Activated CD8-positive, alpha-beta memory T cell treated with anti-CD3 and anti-CD28 coated beads, Interleukin-2, amount 50 U/mL, for 4 hours (primary cell): Measurements from ENCODE around the gene PCDHGB3.
"Not testable (repeated sequence)": the region's sequence is repeated elsewhere in the genome, so short reads cannot be mapped to it uniquely, and the experiment has no call there.

Source experiments
- DNase-seq: peaks from one replicate; pipeline ENCODE4 v3.0.0-alpha.2; 2020

PCDHGB3 gene

DNA sequence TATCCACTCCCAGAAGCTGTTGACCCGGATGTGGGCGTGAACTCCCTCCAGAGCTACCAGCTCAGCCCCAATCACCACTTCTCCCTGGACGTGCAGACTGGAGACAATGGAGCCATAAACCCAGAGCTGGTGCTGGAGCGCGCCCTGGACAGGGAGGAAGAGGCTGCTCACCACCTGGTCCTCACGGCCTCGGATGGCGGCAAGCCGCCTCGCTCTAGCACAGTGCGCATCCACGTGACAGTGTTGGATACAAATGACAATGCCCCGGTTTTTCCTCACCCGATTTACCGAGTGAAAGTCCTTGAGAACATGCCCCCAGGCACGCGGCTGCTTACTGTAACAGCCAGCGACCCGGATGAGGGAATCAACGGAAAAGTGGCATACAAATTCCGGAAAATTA, 23.2 kb downstream of the PCDHGB3 start:
- no peak for DNase-seq

DNA sequence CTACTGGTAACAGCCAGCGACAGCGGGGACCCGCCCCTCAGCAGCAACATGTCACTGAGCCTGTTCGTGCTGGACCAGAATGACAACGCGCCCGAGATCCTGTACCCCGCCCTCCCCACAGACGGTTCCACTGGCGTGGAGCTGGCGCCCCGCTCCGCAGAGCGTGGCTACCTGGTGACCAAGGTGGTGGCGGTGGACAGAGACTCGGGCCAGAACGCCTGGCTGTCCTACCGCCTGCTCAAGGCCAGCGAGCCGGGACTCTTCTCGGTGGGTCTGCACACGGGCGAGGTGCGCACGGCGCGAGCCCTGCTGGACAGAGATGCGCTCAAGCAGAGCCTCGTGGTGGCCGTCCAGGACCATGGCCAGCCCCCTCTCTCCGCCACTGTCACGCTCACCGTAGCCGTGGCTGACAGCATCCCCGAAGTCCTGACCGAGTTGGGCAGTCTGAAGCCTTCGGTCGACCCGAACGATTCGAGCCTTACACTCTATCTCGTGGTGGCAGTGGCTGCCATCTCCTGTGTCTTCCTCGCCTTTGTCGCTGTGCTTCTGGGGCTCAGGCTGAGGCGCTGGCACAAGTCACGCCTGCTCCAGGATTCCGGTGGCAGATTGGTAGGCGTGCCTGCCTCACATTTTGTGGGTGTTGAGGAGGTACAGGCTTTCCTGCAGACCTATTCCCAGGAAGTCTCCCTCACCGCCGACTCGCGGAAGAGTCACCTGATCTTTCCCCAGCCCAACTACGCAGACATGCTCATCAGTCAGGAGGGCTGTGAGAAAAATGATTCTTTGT, 24.6 kb downstream of the PCDHGB3 start:
- DNase-seq, result not testable (repeated sequence)

DNA sequence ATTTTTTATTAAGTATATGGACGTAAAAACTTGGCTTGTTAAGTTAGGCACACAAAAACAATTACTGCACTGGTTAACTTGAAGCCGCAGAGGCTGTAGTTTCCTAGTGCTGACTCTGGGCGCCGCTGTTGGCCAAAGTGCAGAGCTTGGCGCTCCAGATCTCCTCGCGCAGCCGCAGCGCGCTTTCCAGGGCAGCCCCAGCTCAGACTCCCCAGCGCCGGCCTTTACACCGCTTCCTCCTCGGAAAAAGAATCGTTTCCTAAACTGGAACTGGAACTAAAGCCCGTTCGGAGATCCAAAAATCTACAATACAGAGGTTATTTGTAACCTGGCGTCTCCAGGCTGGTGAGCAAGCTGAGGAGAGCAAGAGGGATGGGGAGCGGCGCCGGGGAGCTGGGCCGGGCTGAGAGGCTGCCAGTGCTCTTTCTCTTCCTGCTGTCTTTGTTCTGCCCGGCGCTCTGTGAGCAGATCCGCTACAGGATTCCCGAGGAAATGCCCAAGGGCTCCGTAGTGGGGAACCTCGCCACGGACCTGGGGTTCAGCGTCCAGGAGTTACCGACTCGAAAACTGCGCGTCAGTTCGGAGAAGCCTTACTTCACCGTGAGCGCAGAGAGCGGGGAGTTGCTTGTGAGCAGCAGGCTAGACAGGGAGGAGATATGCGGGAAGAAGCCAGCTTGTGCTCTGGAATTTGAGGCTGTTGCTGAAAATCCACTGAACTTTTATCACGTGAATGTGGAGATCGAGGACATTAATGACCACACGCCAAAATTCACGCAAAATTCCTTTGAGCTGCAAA, 27.9 kb downstream of the PCDHGB3 start, which contains the start of gene PCDHGB5:
PCDHGB5 (plus strand) TSS at position 192 of the 796 bp plus-strand sequence; CDS start at position 373, 181 bp downstream.
- DNase-seq, result not testable (repeated sequence)

DNA sequence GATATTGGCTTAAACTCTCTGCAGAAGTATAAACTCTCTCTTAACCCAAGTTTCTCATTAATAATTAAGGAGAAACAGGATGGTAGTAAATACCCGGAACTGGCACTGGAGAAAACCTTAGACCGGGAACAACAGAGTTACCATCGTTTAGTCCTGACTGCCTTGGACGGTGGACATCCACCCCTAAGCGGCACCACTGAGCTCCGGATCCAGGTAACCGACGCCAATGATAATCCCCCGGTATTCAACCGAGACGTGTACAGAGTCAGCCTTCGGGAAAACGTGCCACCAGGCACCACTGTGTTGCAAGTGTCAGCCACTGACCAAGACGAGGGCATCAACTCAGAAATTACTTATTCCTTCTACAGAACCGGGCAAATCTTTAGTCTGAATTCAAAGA, 28.6 kb downstream of the PCDHGB3 start:
- no peak for DNase-seq

DNA sequence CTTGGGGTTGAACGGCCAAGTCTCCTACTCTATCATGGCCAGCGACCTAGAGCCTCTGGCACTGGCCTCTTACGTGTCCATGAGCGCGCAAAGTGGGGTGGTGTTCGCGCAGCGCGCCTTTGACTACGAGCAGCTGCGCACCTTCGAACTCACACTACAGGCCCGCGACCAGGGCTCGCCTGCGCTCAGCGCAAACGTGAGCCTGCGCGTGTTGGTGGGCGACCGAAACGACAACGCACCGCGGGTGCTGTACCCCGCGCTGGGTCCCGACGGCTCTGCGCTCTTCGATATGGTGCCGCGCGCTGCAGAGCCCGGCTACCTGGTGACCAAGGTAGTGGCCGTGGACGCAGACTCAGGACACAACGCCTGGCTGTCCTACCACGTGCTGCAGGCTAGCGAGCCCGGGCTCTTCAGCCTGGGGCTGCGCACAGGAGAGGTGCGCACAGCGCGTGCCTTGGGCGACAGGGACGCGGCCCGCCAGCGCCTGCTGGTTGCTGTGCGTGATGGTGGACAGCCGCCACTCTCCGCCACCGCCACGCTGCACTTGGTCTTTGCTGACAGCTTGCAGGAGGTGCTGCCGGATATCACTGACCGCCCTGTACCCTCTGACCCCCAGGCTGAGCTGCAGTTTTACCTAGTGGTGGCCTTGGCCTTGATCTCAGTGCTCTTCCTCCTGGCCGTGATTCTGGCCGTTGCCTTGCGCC, 29.7 kb downstream of the PCDHGB3 start:
- DNase-seq, result no peak

DNA sequence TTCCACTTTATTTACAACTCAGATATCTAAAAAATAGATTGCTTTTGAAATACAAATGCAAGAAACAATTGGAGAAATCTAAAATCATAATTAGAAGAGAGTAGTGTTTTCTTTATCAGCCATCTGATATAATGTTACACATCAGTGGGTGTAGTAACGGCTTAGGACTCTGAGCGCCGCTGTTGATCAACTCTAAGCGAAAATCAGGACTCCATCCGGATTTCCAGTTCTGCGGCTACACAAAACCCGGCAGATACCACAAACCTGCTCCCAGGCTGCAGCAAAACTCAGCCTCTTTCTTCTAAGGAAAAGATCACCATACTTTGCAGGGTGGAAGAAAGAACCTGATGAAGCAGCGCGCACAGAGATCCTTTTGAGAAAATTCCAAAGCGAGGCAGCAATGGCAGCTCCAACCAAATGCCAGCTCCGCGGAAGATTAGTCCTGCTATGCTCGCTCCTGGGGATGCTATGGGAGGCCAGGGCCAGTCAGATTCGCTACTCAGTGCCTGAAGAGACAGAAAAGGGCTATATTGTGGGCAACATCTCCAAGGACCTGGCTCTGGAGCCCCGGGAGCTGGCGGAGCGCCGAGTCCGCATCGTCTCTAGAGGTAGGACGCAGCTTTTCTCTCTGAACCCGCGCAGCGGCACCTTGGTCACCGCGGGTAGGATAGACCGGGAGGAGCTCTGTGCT, 32.7 kb downstream of the PCDHGB3 start, which contains the start of gene PCDHGA9:
PCDHGA9 (plus strand) TSS at position 226 of the 691 bp plus-strand sequence; CDS start at position 401, 175 bp downstream.
- no peak for DNase-seq

DNA sequence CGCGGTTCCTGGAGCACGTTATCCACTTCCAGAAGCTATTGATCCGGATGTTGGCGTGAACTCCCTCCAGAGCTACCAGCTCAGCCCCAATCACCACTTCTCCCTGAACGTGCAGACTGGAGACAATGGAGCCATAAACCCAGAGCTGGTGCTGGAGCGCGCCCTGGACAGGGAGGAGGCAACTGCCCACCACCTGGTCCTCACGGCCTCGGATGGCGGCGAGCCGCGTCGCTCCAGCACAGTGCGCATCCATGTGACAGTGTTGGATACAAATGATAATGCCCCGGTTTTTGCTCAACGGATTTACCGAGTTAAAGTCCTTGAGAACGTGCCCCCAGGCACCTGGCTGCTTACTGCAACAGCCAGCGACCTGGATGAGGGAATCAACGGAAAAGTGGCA, 33.3 kb downstream of the PCDHGB3 start:
- DNase-seq, result no peak

DNA sequence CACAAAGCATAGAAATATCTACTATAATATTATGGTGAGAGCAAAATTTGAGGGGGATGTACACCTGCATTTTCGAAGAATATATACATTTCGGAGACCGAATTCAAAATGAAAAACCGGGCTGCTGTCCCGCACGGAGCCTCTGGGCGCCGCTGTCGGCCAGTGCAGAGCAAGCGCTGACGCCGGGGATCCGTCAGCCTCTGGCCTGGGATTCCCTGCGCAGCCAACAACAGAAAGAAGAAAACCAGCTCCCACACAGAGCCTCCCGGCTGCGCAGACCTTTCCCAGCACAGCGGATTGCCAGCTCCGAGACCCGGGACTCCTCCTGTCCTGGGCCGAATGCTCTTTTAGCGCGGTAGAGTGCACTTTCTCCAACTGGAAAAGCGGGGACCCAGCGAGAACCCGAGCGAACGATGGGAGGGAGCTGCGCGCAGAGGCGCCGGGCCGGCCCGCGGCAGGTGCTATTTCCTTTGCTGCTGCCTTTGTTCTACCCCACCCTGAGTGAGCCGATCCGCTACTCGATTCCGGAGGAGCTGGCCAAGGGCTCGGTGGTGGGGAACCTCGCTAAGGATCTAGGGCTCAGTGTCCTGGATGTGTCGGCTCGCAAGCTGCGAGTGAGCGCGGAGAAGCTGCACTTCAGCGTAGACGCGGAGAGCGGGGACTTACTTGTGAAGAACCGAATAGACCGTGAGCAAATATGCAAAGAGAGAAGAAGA, 37.9 kb downstream of the PCDHGB3 start, which contains the start of gene PCDHGB6:
PCDHGB6 (plus strand) TSS at position 232 of the 716 bp plus-strand sequence; CDS start at position 414, 182 bp downstream.
- DNase-seq, result not testable (repeated sequence)

DNA sequence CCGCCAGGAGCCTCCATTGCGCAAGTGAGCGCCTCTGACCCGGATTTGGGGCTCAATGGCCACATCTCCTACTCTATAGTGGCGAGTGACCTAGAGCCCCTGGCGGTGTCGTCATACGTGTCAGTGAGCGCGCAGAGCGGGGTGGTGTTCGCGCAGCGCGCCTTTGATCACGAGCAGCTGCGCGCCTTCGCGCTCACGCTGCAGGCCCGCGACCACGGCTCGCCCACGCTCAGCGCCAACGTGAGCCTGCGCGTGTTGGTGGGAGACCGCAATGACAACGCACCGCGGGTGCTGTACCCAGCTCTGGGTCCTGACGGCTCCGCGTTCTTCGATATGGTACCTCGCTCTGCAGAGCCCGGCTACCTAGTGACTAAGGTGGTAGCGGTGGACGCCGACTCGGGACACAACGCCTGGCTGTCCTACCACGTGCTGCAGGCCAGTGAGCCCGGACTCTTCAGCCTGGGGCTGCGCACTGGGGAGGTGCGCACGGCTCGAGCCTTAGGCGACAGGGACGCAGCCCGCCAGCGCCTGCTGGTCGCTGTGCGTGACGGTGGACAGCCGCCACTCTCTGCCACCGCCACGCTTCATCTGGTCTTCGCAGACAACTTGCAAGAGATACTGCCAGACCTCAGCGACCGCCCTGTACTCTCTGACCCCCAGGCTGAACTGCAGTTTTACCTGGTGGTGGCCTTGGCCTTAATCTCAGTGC, 39.7 kb downstream of the PCDHGB3 start:
- no peak for DNase-seq

DNA sequence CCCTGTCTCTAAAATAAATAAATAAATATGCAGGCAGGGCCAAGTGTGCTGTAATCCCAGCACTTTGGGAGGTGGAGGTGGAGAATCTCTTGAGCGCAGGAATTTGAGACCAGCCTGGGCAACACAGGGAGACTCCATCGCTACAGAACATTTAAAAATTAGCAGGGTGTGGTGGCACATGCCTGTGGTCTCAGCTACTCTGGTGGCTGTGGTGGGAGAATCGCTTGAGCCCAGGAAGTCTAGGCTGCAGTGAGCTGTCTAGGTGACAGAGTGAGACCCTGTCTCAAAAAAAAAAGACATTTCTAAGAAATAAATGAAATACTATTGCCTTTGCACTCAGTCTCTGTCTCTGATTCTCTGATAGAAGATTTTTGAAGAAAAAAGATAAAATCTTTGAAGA, 41.5 kb downstream of the PCDHGB3 start:
- DNase-seq, result no peak

DNA sequence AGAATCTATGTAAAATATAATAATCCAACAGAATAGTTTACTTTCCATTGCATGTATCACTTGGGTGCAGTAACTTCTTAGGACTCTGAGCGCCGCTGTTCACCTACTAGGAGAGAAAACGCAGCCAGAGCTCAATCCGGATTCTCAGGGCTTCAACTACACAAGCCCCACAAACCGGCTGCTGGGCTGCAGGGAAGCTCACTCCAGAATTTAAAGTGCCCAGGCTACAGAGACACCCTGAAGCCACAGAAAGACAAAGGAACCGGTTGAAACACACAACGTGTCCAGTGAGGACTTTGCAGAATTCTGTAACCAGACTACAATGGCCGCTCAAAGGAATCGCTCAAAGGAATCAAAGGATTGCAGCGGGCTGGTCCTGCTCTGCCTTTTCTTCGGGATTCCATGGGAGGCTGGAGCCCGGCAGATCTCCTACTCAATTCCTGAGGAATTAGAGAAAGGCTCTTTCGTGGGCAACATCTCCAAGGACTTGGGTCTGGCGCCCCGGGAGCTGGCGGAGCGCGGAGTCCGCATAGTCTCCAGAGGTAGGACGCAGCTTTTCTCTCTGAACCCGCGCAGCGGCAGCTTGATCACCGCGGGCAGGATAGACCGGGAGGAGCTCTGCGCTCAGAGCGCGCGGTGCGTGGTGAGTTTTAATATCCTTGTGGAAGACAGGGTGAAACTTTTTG, 43.0 kb downstream of the PCDHGB3 start, which contains the start of gene PCDHGA10:
PCDHGA10 (plus strand) TSS at position 134 of the 686 bp plus-strand sequence; CDS start at position 323, 189 bp downstream.
- peak; percentile 42 for DNase-seq

DNA sequence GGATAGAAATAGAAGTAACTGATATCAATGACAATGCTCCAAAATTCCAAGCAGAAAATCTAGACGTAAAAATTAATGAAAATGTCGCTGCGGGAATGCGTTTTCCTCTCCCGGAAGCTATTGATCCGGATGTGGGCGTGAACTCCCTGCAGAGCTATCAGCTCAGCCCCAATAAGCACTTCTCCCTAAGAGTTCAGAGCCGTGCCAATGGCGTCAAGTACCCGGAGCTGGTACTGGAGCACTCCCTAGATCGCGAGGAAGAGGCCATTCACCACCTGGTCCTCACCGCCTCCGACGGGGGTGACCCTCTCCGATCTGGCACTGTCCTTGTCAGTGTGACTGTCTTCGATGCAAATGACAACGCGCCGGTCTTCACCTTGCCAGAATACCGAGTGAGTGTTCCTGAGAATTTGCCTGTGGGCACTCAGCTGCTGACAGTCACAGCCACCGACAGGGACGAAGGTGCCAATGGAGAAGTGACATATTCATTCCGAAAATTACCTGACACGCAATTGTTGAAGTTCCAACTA, 43.6 kb downstream of the PCDHGB3 start:
- DNase-seq, result no peak

DNA sequence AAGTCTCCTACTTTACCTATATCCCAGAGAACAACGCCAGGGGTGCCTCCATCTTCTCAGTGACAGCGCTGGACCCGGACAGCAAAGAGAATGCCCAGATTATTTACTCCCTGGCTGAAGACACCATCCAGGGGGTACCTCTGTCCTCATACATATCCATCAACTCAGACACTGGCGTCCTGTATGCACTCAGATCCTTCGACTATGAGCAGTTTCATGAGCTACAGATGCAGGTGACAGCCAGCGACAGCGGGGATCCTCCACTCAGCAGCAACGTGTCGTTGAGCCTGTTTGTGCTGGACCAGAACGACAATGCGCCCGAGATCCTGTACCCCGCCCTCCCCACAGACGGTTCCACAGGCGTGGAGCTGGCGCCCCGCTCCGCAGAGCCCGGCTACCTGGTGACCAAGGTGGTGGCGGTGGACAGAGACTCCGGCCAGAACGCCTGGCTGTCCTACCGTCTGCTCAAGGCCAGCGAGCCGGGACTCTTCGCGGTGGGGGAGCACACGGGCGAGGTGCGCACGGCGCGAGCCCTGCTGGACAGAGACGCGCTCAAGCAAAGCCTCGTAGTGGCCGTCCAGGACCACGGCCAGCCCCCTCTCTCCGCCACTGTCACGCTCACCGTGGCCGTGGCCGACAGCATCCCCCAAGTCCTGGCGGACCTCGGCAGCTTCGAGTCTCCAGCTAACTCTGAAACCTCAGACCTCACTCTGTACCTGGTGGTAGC, 44.7 kb downstream of the PCDHGB3 start:
- DNase-seq, result not testable (repeated sequence)

DNA sequence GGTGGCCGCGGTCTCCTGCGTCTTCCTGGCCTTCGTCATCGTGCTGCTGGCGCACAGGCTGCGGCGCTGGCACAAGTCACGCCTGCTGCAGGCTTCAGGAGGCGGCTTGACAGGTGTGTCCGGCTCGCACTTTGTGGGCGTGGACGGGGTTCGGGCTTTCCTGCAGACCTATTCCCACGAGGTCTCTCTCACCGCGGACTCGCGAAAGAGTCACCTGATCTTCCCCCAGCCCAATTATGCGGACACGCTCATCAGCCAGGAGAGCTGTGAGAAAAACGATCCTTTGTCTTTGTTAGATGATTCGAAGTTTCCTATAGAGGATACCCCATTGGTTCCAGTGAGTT, 45.2 kb downstream of the PCDHGB3 start:
- not testable (repeated sequence) for DNase-seq

DNA sequence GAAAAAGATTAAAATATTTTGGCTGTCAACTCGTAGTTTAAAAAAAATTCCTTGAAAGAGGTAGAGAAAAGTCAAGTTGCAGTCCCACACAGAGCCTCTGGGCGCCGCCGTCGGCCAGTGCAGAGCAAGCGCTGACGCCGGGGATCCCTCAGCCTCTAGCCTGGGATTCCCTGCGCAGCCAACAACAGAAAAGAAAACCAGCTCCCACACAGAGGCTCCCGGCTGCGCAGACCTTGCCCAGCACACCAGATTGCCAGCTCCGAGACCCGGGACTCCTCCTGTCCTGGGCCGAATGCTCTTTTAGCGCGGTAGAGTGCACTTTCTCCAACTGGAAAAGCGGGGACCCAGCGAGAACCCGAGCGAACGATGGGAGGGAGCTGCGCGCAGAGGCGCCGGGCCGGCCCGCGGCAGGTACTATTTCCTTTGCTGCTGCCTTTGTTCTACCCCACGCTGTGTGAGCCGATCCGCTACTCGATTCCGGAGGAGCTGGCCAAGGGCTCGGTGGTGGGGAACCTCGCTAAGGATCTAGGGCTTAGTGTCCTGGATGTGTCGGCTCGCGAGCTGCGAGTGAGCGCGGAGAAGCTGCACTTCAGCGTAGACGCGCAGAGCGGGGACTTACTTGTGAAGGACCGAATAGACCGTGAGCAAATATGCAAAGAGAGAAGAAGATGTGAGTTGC, 47.6 kb downstream of the PCDHGB3 start, which contains the start of gene PCDHGB7:
PCDHGB7 (plus strand) TSS at position 184 of the 679 bp plus-strand sequence; CDS start at position 367, 183 bp downstream.
- DNase-seq, result not testable (repeated sequence)

DNA sequence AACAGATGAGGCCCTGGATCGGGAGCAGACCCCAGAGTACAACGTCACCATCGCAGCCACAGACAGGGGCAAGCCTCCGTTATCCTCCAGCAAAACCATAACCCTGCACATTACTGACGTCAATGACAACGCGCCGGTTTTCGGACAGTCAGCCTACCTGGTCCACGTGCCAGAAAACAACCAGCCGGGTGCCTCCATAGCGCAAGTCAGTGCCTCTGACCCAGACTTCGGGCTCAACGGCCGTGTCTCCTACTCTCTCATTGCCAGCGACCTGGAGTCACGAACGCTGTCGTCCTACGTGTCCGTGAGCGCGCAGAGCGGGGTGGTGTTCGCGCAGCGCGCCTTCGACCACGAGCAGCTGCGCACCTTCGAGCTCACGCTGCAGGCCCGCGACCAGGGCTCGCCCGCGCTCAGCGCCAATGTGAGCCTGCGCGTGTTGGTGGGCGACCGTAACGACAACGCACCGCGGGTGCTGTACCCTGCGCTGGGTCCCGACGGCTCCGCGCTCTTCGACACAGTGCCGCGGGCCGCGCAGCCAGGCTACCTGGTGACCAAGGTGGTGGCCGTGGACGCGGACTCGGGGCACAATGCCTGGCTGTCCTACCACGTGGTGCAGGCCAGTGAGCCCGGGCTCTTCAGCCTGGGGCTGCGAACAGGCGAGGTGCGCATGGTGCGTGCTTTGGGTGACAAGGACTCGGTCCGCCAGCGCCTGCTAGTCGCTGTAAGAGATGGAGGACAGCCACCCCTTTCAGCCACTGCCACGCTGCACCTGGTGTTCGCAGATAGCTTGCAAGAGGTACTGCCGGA, 49.2 kb downstream of the PCDHGB3 start:
- DNase-seq, result no peak

DNA sequence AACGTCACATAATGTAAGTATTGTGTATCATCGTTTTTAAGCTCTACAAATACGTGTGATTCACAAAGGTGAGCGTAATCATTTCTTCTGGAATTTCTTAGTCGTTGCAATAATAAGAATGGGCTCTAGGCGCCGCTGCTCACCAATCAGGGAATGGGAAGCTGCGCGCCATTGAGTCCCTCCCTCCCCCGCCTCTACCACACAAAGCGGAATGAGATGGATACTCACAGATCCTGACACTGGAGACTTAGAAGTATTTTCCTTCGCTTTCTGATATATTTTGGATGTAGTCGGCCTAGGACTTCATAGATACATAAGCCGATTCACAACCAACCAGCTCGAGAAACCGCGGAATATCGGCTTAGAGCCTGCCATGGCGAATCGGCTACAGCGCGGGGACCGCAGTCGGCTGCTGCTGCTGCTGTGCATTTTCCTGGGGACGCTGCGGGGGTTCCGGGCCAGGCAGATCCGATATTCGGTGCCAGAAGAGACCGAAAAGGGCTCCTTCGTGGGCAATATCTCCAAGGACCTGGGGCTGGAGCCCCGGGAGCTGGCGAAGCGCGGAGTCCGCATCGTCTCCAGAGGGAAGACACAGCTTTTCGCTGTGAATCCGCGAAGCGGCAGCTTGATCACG, 50.9 kb downstream of the PCDHGB3 start, which contains the start of gene PCDHGA11:
PCDHGA11 (plus strand) TSS at position 197 of the 634 bp plus-strand sequence; CDS start at position 374, 177 bp downstream.
- no peak for DNase-seq
